ENCODE measurements around the gene CDH23. TPM values are rescaled to one million over a fixed set of nuclear protein-coding genes. Genes with fewer than 3 reads are reported as not detected.

Gene CDH23
- total and polyA plus RNA-seq, 10 of the 15 experiments (the other 5 are each of a cell fraction or from before 2014, with no cell fraction given) = 0.09 to 0.40 (median 0.15) TPM; not detected in 1

DNA sequence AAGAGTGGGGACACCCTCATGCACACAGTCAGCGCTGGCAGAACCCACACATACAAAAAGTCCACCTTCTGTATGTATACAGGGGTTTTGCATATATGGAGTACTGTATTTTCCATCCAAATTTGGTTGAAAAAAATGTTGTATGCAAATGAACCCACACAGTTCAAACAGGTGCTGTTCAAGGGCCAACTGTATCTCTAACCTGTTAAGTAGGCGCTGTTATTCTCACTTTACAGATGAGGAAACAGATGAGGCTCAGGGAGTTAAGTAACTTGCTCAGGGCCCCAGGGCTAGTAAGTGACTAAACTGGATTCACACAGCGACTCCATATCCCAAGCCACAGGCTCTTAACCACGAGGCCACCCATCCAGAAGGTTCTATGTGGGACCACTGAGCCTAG lies 252.9 kb downstream of the CDH23 start (continued):
- no peak for TF ChIP-seq NKRF (conservative IDR thresholded peaks at IDR 0.05)
- no peak for TF ChIP-seq NBN (IDR thresholded peaks at IDR 0.05)
- TF ChIP-seq SMAD1 (IDR thresholded peaks at IDR 0.05; ENCODE audit: low read depth, partially characterized antibody) = no peak

DNA sequence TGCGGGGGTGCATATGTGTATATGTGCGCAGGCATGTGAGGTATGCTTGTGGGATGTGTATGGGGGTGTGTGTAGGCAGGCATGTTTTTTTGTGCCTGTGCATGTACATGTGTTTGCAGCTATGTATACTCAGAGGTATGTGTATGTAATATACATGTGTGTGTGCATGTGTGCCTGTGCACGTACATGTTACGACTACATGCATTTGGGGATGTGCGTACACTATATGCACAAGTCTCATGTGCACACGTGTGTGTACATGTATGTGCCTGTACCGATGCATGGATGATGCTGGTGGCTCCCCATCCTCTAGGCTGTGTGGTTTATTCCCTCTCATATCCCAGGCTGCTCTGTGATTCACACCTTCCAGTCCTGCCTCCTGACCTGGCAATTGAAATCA lies 253.7 kb downstream of the CDH23 start:
- Histone ChIP-seq H3K27ac (ENCODE audit: control insufficient read depth, insufficient read depth) (no peak overlapping the region), H3K4me2 (ENCODE audit: control insufficient read depth, insufficient read depth) (no peak overlapping the region), H3K36me3 (ENCODE audit: control insufficient read depth in 2 of 2, insufficient read depth in 2 of 2, low read length in 1 of 2) (no peaks in the 10 kb centered on the region), H3K4me1 (ENCODE audit: control insufficient read depth, insufficient read depth, low read length) (peaks cover 11% of the 10 kb centered on the region), H3K4me3 (no peak overlapping the region), H3K9me3 (replicated peaks; ENCODE audit: control insufficient read depth, insufficient read depth, low read length) (no peaks in the 10 kb centered on the region), H3K27me3 (replicated peaks in 1 of 2; ENCODE audit: control insufficient read depth in 2 of 2, insufficient read depth in 2 of 2, low read length in 1 of 2) (no peaks in the 10 kb centered on the region), H4K20me1 (ENCODE audit: control insufficient read depth, insufficient read depth) (no peaks in the 10 kb centered on the region), H3K9ac (ENCODE audit: control insufficient read depth, insufficient read depth, low read length) (no peak overlapping the region), H2AFZ (ENCODE audit: control insufficient read depth, low read depth, low read length) (no peak overlapping the region), H3K79me2 (ENCODE audit: control insufficient read depth, insufficient read depth, low read length) (no peaks in the 10 kb centered on the region)
- in situ Hi-C loops (cut with MboI) (no loop called here), intact Hi-C loops (cut with micrococcal nuclease; ENCODE audit: unreplicated experiment) (no loop called here)
- ATAC-seq (no peak), DNase-seq (ENCODE audit: low read depth, low spot score) (no peak), FAIRE-seq (no peak)
- no TSS peak for BruUV-seq (replicated peaks)
- ChIA-PET CTCF (interaction anchor here (0.5 to 7.5 kb wide), 2 partner anchors 45 to 82 kb away, joined by 3 to 67 read pairs; no protein-coding TSS in a partner anchor), POLR2A (no interaction called here), RAD21 (ENCODE audit: unreplicated experiment) (no interaction called here), SMC1A (ENCODE audit: uncharacterized antibody, unreplicated experiment) (no interaction called here)
- WGBS (ENCODE audit: insufficient coverage, insufficient replicate concordance, low lambda C conversion rate, missing lambda C conversion rate) = 73% methylated on average over 7 of the region's 7 CpGs
- no peak for TF ChIP-seq POLR2AphosphoS2 (IDR thresholded peaks at IDR 0.05; ENCODE audit: low read depth, low read length)
- TF ChIP-seq, protein P1, sequence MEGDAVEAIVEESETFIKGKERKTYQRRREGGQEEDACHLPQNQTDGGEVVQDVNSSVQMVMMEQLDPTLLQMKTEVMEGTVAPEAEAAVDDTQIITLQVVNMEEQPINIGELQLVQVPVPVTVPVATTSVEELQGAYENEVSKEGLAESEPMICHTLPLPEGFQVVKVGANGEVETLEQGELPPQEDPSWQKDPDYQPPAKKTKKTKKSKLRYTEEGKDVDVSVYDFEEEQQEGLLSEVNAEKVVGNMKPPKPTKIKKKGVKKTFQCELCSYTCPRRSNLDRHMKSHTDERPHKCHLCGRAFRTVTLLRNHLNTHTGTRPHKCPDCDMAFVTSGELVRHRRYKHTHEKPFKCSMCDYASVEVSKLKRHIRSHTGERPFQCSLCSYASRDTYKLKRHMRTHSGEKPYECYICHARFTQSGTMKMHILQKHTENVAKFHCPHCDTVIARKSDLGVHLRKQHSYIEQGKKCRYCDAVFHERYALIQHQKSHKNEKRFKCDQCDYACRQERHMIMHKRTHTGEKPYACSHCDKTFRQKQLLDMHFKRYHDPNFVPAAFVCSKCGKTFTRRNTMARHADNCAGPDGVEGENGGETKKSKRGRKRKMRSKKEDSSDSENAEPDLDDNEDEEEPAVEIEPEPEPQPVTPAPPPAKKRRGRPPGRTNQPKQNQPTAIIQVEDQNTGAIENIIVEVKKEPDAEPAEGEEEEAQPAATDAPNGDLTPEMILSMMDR (IDR thresholded peaks at IDR 0.05 in 2 of 3, conservative IDR thresholded peaks at IDR 0.05 in 1 of 3; ENCODE audit: control insufficient read depth in 2 of 3, extremely low read depth in 1 of 3, insufficient read depth in 1 of 3, low read depth in 3 of 3, low read length in 3 of 3) = no peak
- TF ChIP-seq BMI1 (IDR thresholded peaks at IDR 0.05; ENCODE audit: borderline replicate concordance) = no peak
- no peak for TF ChIP-seq SREBF1 (IDR thresholded peaks at IDR 0.05; ENCODE audit: low read length)
- no peak for TF ChIP-seq NFXL1 (IDR thresholded peaks at IDR 0.05; ENCODE audit: borderline replicate concordance)
- no peak for TF ChIP-seq NFYB (IDR thresholded peaks at IDR 0.05; ENCODE audit: insufficient read depth, low read depth, low read length)
- no peak for TF ChIP-seq SMC3 (IDR thresholded peaks at IDR 0.05; ENCODE audit: borderline replicate concordance, low read length)
- TF ChIP-seq BACH1 (IDR thresholded peaks at IDR 0.05; ENCODE audit: borderline replicate concordance) = no peak
- no peak for TF ChIP-seq RELA (IDR thresholded peaks at IDR 0.05; ENCODE audit: borderline replicate concordance, partially characterized antibody)
- no peak for TF ChIP-seq CHD1 (IDR thresholded peaks at IDR 0.05; ENCODE audit: low read depth, low read length)
- TF ChIP-seq, protein P2, sequence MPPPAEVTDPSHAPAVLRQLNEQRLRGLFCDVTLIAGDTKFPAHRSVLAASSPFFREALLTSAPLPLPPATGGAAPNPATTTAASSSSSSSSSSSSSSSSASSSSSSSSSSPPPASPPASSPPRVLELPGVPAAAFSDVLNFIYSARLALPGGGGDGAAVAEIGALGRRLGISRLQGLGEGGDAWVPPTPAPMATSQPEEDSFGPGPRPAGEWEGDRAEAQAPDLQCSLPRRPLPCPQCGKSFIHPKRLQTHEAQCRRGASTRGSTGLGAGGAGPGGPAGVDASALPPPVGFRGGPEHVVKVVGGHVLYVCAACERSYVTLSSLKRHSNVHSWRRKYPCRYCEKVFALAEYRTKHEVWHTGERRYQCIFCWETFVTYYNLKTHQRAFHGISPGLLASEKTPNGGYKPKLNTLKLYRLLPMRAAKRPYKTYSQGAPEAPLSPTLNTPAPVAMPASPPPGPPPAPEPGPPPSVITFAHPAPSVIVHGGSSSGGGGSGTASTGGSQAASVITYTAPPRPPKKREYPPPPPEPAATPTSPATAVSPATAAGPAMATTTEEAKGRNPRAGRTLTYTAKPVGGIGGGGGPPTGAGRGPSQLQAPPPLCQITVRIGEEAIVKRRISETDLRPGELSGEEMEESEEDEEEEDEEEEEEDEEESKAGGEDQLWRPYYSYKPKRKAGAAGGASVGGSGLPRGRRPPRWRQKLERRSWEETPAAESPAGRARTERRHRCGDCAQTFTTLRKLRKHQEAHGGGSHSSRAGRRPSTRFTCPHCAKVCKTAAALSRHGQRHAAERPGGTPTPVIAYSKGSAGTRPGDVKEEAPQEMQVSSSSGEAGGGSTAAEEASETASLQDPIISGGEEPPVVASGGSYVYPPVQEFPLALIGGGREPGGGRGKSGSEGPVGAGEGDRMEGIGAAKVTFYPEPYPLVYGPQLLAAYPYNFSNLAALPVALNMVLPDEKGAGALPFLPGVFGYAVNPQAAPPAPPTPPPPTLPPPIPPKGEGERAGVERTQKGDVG (CRISPR knock-in tag; IDR thresholded peaks at IDR 0.05) = no peak

All from GM12878 (cell line).